ENCODE results near the gene HIGD2B.
"Not testable (repeated sequence)": the region's sequence is repeated elsewhere in the genome, so short reads cannot be mapped to it uniquely, and the experiment has no call there.

HIGD2B gene

DNA sequence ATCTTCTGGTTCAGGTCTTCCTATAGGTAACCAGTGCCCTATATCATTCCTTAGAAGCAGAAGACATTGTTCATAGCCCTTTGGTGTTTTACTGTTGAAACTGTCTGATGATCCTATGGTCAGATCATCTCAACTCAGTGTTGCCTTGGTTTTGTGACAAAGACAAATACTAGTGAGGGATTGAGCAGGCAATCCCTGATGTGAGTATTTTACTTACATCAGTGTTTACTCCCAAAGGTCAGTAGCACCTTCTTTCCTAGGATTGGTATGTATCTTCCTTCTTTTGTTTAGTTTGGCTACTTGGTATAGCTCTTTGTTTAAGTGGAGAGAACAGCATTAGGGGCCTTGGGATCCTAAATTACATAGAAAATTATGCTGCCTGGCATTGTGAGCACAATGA, 41.2 kb upstream of the HIGD2B start:
- no peak overlapping the region for H3K4me3 ChIP-seq (ENCODE audit: low read length)
- no peak for DNase-seq (ENCODE audit: low read depth)
- TF ChIP-seq, protein P1, sequence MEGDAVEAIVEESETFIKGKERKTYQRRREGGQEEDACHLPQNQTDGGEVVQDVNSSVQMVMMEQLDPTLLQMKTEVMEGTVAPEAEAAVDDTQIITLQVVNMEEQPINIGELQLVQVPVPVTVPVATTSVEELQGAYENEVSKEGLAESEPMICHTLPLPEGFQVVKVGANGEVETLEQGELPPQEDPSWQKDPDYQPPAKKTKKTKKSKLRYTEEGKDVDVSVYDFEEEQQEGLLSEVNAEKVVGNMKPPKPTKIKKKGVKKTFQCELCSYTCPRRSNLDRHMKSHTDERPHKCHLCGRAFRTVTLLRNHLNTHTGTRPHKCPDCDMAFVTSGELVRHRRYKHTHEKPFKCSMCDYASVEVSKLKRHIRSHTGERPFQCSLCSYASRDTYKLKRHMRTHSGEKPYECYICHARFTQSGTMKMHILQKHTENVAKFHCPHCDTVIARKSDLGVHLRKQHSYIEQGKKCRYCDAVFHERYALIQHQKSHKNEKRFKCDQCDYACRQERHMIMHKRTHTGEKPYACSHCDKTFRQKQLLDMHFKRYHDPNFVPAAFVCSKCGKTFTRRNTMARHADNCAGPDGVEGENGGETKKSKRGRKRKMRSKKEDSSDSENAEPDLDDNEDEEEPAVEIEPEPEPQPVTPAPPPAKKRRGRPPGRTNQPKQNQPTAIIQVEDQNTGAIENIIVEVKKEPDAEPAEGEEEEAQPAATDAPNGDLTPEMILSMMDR (IDR thresholded peaks at IDR 0.05; ENCODE audit: insufficient read depth, low read depth, low read length, missing control alignments) = no peak

DNA sequence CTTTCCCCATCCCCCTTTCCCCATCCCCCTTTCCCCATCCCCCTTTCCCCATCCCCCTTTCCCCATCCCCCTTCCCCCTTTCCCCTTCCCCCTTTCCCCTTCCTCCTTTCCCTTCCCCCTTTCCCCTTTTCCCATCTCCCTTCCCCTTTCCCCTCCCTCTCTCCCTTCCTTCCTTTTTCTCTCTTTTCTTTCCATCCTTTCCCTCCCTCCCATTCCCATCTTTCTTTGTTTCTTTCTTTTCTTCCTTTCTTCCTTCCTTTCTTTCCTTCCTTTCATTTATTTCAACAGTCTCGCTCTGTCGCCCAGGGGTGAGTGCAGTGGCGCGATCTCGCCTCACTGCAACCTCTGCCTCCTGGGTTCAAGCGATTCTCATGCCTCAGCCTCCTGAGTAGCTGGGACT, 39.9 kb upstream of the HIGD2B start:
- DNase-seq (ENCODE audit: low read depth); H3K4me3 ChIP-seq (ENCODE audit: low read length): not testable (repeated sequence)

DNA sequence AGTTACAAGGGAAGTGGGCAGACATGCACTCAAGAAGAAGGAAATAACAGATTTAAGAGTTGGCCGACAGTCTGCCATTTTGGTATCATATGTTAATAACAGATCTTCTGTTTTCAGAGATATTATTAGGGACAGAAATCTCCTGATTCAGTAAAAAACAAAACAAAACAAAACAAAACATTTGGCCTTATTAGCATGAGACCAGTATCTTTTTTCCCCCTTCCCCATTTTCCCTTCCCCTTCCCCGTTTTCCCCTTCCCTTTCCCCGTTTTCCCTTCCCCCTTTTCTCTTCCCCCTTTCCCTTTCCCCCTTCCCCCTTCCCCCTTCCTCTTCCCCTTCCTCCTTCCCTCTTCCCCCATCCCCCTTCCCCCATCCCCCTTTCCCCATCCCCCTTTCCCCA, 39.5 kb upstream of the HIGD2B start:
- TF ChIP-seq, protein P1 (IDR thresholded peaks at IDR 0.05; ENCODE audit: insufficient read depth, low read depth, low read length, missing control alignments) = no peak

DNA sequence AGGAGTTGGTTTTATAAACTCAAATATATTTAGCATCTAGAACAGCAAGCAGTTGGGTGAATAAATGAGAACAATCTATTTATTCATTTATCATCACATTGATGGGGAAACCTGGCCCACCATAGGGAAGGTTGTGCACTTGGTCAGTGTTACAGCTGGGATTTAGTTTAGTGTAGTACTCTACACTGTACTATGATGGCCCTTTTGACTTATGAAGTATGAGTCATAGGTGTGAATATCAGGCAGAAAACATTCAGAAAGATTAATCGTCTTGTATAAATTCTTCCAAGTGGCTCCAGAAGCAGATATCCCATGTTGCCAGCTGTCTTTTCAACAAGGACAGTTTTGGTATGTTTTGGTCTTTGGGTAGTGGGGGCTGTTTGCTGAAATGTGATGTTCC, 38.0 kb upstream of the HIGD2B start:
- H3K4me3 ChIP-seq (ENCODE audit: low read length) = no peak overlapping the region
- TF ChIP-seq, protein P1 (IDR thresholded peaks at IDR 0.05; ENCODE audit: insufficient read depth, low read depth, low read length, missing control alignments) = no peak
- no peak for DNase-seq (ENCODE audit: low read depth)

More for the DNA sequence above, 39.5 kb upstream of the HIGD2B start:
- DNase-seq (ENCODE audit: low read depth) = no peak
- H3K4me3 ChIP-seq (ENCODE audit: low read length) = no peak overlapping the region

DNA sequence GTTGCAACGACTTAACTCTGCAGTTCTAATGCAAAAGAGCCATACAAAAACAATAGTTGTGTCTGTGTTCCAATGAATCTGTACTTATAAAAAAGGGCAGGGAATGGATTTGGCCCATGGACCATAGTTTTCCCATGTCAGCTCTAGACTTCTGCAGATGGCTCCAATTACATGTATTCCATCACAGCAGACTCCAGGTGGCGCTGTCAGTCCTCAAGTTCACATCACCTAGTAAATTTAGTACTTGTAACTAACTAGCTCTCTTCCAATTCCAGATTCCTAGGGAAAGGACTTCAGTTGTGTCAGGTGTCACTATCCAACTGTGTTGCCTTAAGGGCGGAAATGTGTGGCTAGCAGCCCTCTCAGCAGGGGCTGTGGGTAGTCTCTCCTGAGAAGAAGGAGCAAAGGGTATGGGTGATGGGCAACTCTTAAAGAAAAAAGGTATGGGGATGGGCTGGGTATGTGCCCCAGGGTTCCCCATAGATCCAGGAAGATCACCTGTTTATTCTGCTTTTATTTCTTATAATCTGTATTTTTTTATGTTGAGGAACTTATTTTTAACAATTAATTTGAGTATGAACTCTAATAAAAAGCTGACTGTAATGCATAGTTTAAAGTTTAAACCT, 36.2 kb upstream of the HIGD2B start:
- TF ChIP-seq, protein P1 (IDR thresholded peaks at IDR 0.05; ENCODE audit: insufficient read depth, low read depth, low read length, missing control alignments) = peak; percentile 83

DNA sequence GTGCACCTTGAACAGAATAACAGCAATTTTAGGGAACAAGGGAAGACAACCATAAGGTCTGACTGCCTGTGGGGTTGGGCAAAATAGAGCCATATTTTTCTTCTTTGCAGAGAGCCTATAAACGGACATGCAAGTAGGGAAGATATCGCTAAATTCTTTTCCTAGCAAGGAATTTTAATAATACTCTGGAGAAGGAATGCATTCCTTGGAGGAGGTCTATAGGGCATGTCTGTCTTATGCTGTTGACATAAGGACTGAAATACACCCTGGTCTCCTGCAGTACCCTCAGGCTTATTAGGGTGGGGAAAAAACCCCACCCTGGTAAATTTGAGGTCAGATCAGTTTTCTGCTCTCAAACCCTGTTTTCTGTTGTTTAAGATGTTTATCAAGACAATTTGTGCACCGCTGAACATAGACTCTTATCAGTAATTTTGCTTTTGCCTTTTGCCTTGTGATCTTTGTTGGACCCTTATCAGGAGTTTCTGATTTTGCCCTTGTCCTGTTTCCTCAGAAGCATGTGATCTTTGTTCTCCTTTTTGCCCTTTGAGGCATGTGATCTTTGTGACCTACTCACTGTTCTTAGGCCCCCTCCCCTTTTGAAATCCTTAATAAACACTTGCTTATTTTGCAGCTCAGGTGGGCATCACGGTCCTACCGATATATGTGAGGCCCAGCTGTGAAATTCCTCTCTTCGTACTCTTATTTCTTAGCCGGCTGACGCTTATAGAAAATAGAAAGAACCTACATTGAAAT, 22.7 kb upstream of the HIGD2B start:
- not testable (repeated sequence) for H3K4me3 ChIP-seq (ENCODE audit: low read length); DNase-seq (ENCODE audit: low read depth)

More for the DNA sequence above, 36.2 kb upstream of the HIGD2B start:
- DNase-seq (ENCODE audit: low read depth) = peak; percentile 79
- no peak overlapping the region for H3K4me3 ChIP-seq (ENCODE audit: low read length)

DNA sequence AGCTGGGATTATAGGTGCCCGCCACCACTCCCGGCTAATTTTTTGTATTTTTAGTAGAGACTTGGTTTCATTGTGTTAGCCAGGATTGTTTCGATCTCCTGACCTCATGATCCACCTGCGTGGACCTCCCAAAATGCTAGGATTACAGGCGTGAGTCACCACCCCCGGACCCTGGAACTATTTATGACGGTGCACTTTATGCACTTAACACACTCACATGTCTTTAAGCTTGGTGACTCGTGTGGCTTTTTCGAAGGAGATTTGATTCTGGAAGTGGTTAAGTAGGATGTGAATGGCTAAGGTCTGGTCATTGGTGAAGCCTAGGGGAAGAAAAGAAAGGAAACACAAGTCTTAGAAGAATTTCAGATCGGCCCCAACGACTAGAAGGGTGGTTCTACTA, 20.3 kb upstream of the HIGD2B start:
- H3K4me3 ChIP-seq (ENCODE audit: low read length) = no peak overlapping the region
- peak; percentile 21 for DNase-seq (ENCODE audit: low read depth)
- TF ChIP-seq, protein P1 (IDR thresholded peaks at IDR 0.05; ENCODE audit: insufficient read depth, low read depth, low read length, missing control alignments) = no peak

DNA sequence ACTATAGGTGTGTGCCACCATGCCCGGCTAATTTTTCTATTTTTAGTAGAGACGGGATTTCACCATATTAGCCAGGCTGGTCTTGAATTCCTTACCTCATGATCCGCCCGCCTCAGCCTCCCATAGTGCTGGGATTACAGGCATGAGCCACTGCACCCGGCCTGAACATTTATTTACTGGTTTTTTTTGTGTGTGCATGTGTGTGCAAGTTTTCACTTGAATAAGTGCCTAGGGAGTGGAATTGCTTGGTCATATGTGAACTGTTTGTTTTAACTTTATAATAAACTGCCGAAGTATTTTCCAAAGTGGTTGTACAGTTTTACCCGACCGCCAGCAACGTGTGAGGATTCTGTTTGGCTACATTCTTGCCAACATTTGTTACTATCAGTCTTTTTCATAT, 14.1 kb upstream of the HIGD2B start:
- H3K4me3 ChIP-seq (ENCODE audit: low read length) = no peak overlapping the region
- DNase-seq (ENCODE audit: low read depth) = peak; percentile 77
- TF ChIP-seq, protein P1 (IDR thresholded peaks at IDR 0.05; ENCODE audit: insufficient read depth, low read depth, low read length, missing control alignments) = no peak

Data from epithelial cell of esophagus (primary cell).